ENCODE measurements around the gene ITIH1.

GRCh38 chr3:52791928-52792327 is 14.5 kb downstream of the ITIH1 start:
- TF ChIP-seq CTCF (IDR thresholded peaks at IDR 0.05) (no peak), POLR2AphosphoS5 (IDR thresholded peaks at IDR 0.05) (no peak), EP300 (IDR thresholded peaks at IDR 0.05; ENCODE audit: low read depth) (no peak), POLR2A (IDR thresholded peaks at IDR 0.05) (no peak)

Measured in transverse colon (tissue), 4 donors.